ENCODE data around the gene LAD1. TPM values are rescaled to one million over a fixed set of nuclear protein-coding genes. Genes with fewer than 3 reads are reported as not detected.

LAD1 gene
- 140 and 142 TPM in 2 replicates for total RNA-seq

GRCh38 chr1:201399018-201399351, at the start of gene LAD1:
LAD1 (minus strand) TSS chr1:201399324; CDS start chr1:201399306, 18 bp downstream.

GRCh38 chr1:201377611-201378092, 21.5 kb downstream of the LAD1 start, which contains the start of gene TNNT2:
TNNT2 (minus strand) TSS chr1:201377680; CDS start chr1:201373254, 4,426 bp downstream.

Other genes with a start within 250 kb of the LAD1 start
- gene TMEM9, start 244.8 kb downstream of the LAD1 start, total RNA-seq = 61.2 and 71.0 TPM in 2 replicates
- not detected in 2 replicates for gene IGFN1, start 208.5 kb downstream of the LAD1 start, total RNA-seq
- gene PKP1, start 115.8 kb downstream of the LAD1 start, total RNA-seq = 68.9 and 94.7 TPM in 2 replicates
- not detected in 2 replicates for gene TNNT2, start 21.6 kb downstream of the LAD1 start, total RNA-seq
- gene TNNI1, start 22.4 kb upstream of the LAD1 start, total RNA-seq = not detected in 2 replicates
- gene PHLDA3, start 69.9 kb upstream of the LAD1 start, total RNA-seq = 79.2 and 93.4 TPM in 2 replicates
- gene CSRP1, start 107.8 kb upstream of the LAD1 start, total RNA-seq = 317 and 323 TPM in 2 replicates
- 33.0 and 40.2 TPM in 2 replicates for gene NAV1, start 139.8 kb upstream of the LAD1 start, total RNA-seq